GM23248 (cell line): ENCODE data around the gene MSX1. TPM values are rescaled to one million over a fixed set of nuclear protein-coding genes. Genes with fewer than 3 reads are reported as not detected.
A peak's percentile ranks its signal among the peaks of the same experiment; 100 is the strongest.

Experiments used
- DNase-seq: peaks from one replicate; pipeline ENCODE4 v3.0.0-alpha.2; 2015
- H2AFZ ChIP-seq: fragments of 200-600 bp; sonication (generic); 2 replicates; pipeline ENCODE4 v1.6.1; 2016; ENCODE audit warnings: antibody characterized with exemption
- H3F3A ChIP-seq: fragments of 200-600 bp; sonication (generic); 2 replicates; pipeline ENCODE4 v1.6.1; 2016; ENCODE audit warnings: mild to moderate bottlenecking, antibody characterized with exemption, mixed run types; ENCODE audit not compliant: insufficient read depth
- H3K27ac ChIP-seq: fragments of 200-600 bp; sonication (generic); 2 replicates; pipeline ENCODE4 v1.5.1; 2016; ENCODE audit warnings: mild to moderate bottlenecking
- H3K27me3 ChIP-seq: fragments of 200-600 bp; sonication (generic); replicated peaks from 2 replicates; pipeline ENCODE4 v1.6.1; 2016; ENCODE audit warnings: mild to moderate bottlenecking; ENCODE audit not compliant: insufficient read depth
- H3K36me3 ChIP-seq: fragments of 200-600 bp; sonication (generic); 2 replicates; pipeline ENCODE4 v1.6.1; 2016; ENCODE audit warnings: low read depth, mild to moderate bottlenecking
- H3K4me1 ChIP-seq: fragments of 200-600 bp; sonication (generic); 2 replicates; pipeline ENCODE4 v1.6.1; 2016; ENCODE audit warnings: mild to moderate bottlenecking; ENCODE audit not compliant: insufficient read depth
- H3K4me2 ChIP-seq: fragments of 200-600 bp; sonication (generic); one replicate; pipeline ENCODE4 v1.6.1; 2016; ENCODE audit warnings: mild to moderate bottlenecking; ENCODE audit not compliant: unreplicated experiment
- H3K4me3 ChIP-seq: fragments of 200-600 bp; sonication (generic); 2 replicates; pipeline ENCODE4 v1.5.1; 2016; ENCODE audit warnings: mild to moderate bottlenecking
- H3K79me2 ChIP-seq: fragments of 200-600 bp; sonication (generic); 2 replicates; pipeline ENCODE4 v1.6.1; 2016; ENCODE audit warnings: mild to moderate bottlenecking; ENCODE audit not compliant: insufficient read depth
- H3K9ac ChIP-seq: fragments of 200-600 bp; sonication (generic); 2 replicates; pipeline ENCODE4 v1.6.1; 2016; ENCODE audit warnings: mild to moderate bottlenecking
- H3K9me2 ChIP-seq: fragments of 200-600 bp; sonication (generic); 2 replicates; pipeline ENCODE4 v1.6.1; 2016; ENCODE audit warnings: mixed run types, mild to moderate bottlenecking, moderate library complexity; ENCODE audit not compliant: insufficient read depth
- H3K9me3 ChIP-seq: fragments of 200-600 bp; sonication (generic); one replicate; pipeline ENCODE4 v1.6.1; 2017; ENCODE audit warnings: low read depth
- H4K20me1 ChIP-seq: fragments of 200-600 bp; sonication (generic); 2 replicates; pipeline ENCODE4 v1.6.0; 2016; ENCODE audit not compliant: insufficient read depth
- EZH2 ChIP-seq: fragments of 200-600 bp; sonication (generic); IDR thresholded peaks from 2 replicates; pipeline ENCODE4 v1.6.1; 2018; ENCODE audit warnings: antibody characterized with exemption, mild to moderate bottlenecking; ENCODE audit not compliant: insufficient read depth, poor library complexity, severe bottlenecking
- EZH2phosphoT487 ChIP-seq: fragments of 200-600 bp; sonication (generic); IDR thresholded peaks from 2 replicates; pipeline ENCODE4 v1.6.1; 2018; ENCODE audit warnings: antibody characterized with exemption, moderate library complexity, mild to moderate bottlenecking, low read depth; ENCODE audit not compliant: insufficient read depth
- WGBS, 2 experiments: methylation state at CpG; one replicate each; pipeline ENCODE4 v1.1.6; 2015 to 2017; ENCODE audit warnings: low lambda C conversion rate in 2 of 2, low coverage in 1 of 2; ENCODE audit errors: missing lambda C conversion rate in 2 of 2; 5-methylcytosine and 5-hydroxymethylcytosine counted together
- in situ Hi-C: fragments of 300-500 bp; cut with MboI; formaldehyde crosslinking; loops from 2 replicates; pipeline ENCODE4 v1.15.0; 2020
- polyA plus RNA-seq: library from polyadenylated mRNA; unstranded; fragments of >200 nt; fragmentation: Nextera tagmentation; extraction: Ambion mirVana; gene quantifications from 2 replicates; pipeline ENCODE4 v1.2.1, GENCODE V29; 2016
- total RNA-seq: library from RNA; depleted of rRNA; stranded (reverse); fragments of >200 nt; shearing (Covaris generic); gene quantifications from 2 replicates; pipeline ENCODE4 v1.2.3, GENCODE V29; 2014; rRNA removed

MSX1 gene
- total RNA-seq (26.1 and 32.1 TPM in 2 replicates), polyA plus RNA-seq (16.8 and 17.2 TPM in 2 replicates)

DNA sequence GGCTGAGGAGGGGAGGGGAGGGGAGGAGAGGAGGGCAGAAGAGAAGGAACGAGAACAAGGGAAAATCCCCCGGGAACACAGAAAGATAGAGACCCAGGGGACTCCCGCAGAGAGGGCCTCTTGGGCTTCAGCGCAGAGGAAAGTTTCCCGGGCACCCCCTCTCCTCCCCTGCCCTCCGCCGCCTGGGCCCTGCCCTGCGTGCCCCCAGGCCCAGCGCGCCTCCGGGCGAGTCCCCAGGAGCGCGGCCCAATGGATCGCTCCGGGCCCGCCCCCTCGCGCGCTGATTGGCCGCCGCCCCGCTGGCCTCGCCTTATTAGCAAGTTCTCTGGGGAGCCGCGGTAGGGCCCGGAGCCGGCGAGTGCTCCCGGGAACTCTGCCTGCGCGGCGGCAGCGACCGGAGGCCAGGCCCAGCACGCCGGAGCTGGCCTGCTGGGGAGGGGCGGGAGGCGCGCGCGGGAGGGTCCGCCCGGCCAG, at the start of gene MSX1:
Gene MSX1, plus strand, starts transcription at position 341 of the 474 bp plus-strand sequence. CDS start 235 bp downstream, outside the sequence.
- H3K4me3 ChIP-seq, result peak within 1 kb of the TSS; percentile 84
- in situ Hi-C loops, result no loop called here
- H2AFZ ChIP-seq, result peak within 1 kb of the TSS; percentile 82
- DNase-seq, result peak; percentile 96
- peaks cover 3% of the 10 kb centered on the region; the same call in 1 of the 2 replicates for H3K36me3 ChIP-seq
- H3F3A ChIP-seq, result no peaks in the 10 kb centered on the region; the same call in 1 of the 2 replicates
- peaks cover 4% of the 10 kb centered on the region; the same call in 1 of the 2 replicates for H3K4me1 ChIP-seq
- H4K20me1 ChIP-seq, result no peaks in the 10 kb centered on the region
- WGBS, 2 experiments, result 0 to 1% methylated on average over 13 to 19 of the region's 44 CpGs
- H3K9ac ChIP-seq, result peak within 1 kb of the TSS; percentile 78
- no peaks in the 10 kb centered on the region for H3K9me2 ChIP-seq
- peak within 1 kb of the TSS; percentile 79 for H3K4me2 ChIP-seq
- H3K27ac ChIP-seq, result peak within 1 kb of the TSS; percentile 44
- no peaks in the 10 kb centered on the region for H3K27me3 ChIP-seq
- H3K79me2 ChIP-seq, result peaks cover 26% of the 10 kb centered on the region
- TF ChIP-seq EZH2, result no peak
- TF ChIP-seq EZH2phosphoT487, result no peak
- H3K9me3 ChIP-seq, result no peaks in the 10 kb centered on the region

GRCh38 chr4:4810092-4810774, 49.2 kb upstream of the MSX1 start:
- Histone ChIP-seq H3K79me2 (no peaks in the 10 kb centered on the region), H3K27me3 (peaks cover 19% of the 10 kb centered on the region), H3K4me1 (no peaks in the 10 kb centered on the region), H3K9me2 (no peaks in the 10 kb centered on the region), H3K9me3 (no peaks in the 10 kb centered on the region), H3K36me3 (no peaks in the 10 kb centered on the region), H2AFZ (no peak overlapping the region), H3K4me2 (no peak overlapping the region), H3K9ac (no peak overlapping the region), H3F3A (no peaks in the 10 kb centered on the region), H3K4me3 (no peak overlapping the region), H4K20me1 (no peaks in the 10 kb centered on the region), H3K27ac (no peak overlapping the region)
- DNase-seq, result no peak
- 22 to 34% methylated on average over 8 of the region's 8 CpGs for WGBS, 2 experiments
- TF ChIP-seq EZH2phosphoT487 (no peak), EZH2 (no peak)
- in situ Hi-C loops, result no loop called here

DNA sequence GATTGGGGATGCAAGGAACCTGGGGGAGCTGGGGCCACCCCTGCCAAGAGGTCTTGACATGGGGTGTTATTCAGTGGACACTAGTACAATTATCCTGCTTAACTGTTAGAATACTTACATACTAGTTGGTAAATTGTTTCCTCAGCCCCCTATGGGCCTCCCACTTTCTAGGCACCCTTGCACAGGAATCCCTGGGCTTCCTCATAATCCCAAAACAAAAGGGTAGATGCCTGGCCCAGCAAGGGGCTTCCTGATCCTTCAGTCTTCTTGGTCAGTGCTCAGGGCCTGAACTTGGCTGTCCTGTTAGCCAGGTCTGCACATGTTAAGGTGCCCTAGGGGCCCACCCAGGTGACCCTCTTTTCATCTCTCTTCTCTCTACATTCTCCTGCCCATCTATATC, 48.7 kb upstream of the MSX1 start:
- no peaks in the 10 kb centered on the region for H3K4me1 ChIP-seq
- no peaks in the 10 kb centered on the region for H3K79me2 ChIP-seq
- no peak overlapping the region for H3K9ac ChIP-seq
- no peaks in the 10 kb centered on the region for H3K9me2 ChIP-seq
- no peaks in the 10 kb centered on the region for H4K20me1 ChIP-seq
- H3K4me3 ChIP-seq, result no peak overlapping the region
- no peaks in the 10 kb centered on the region for H3K9me3 ChIP-seq
- DNase-seq, result no peak
- H3K27ac ChIP-seq, result no peak overlapping the region
- H3K36me3 ChIP-seq, result no peaks in the 10 kb centered on the region
- H3K27me3 ChIP-seq, result peaks cover 19% of the 10 kb centered on the region
- H3F3A ChIP-seq, result no peaks in the 10 kb centered on the region
- no peak overlapping the region for H2AFZ ChIP-seq
- no peak for TF ChIP-seq EZH2
- no peak for TF ChIP-seq EZH2phosphoT487
- no peak overlapping the region for H3K4me2 ChIP-seq
- in situ Hi-C loops, result no loop called here

GRCh38 chr4:4812145-4812794, 47.2 kb upstream of the MSX1 start:
- H3K36me3 ChIP-seq, result no peaks in the 10 kb centered on the region
- H3K4me1 ChIP-seq, result no peaks in the 10 kb centered on the region
- H3K9me3 ChIP-seq, result no peaks in the 10 kb centered on the region
- in situ Hi-C loops, result no loop called here
- no peak for DNase-seq
- no peaks in the 10 kb centered on the region for H3K9me2 ChIP-seq
- H3K4me2 ChIP-seq, result no peak overlapping the region
- no peaks in the 10 kb centered on the region for H3F3A ChIP-seq
- 43 to 52% methylated on average over 4 of the region's 4 CpGs for WGBS, 2 experiments
- H3K9ac ChIP-seq, result no peak overlapping the region
- peaks cover 19% of the 10 kb centered on the region for H3K27me3 ChIP-seq
- H3K4me3 ChIP-seq, result no peak overlapping the region
- H2AFZ ChIP-seq, result no peak overlapping the region
- no peaks in the 10 kb centered on the region for H4K20me1 ChIP-seq
- no peak for TF ChIP-seq EZH2
- TF ChIP-seq EZH2phosphoT487, result no peak
- no peaks in the 10 kb centered on the region for H3K79me2 ChIP-seq
- no peak overlapping the region for H3K27ac ChIP-seq
